Motor neuron (in vitro differentiated cells): ENCODE measurements around the gene UMODL1. TPM values are rescaled to one million over a fixed set of nuclear protein-coding genes. Genes with fewer than 3 reads are reported as not detected.

Experiments used
- ATAC-seq, 8 experiments: fragments of 200-7000 bp; cut with Tn5 transposase; replicated peaks in 6 of 8; 2 replicates each; pipeline ENCODE4 v1.8.0; 2021; ENCODE audit warnings: mild to moderate bottlenecking in 8 of 8, moderate library complexity in 8 of 8
- H3K27ac ChIP-seq, 2 donors: fragments of 250-450 bp; sonication (Bioruptor Pico); 2 replicates each; pipeline ENCODE4 v1.9.0; 2021; ENCODE audit warnings: antibody characterized with exemption in 2 of 2, mild to moderate bottlenecking in 2 of 2, moderate library complexity in 1 of 2
- H3K4me1 ChIP-seq, 2 donors: fragments of 250-450 bp; sonication (Bioruptor Pico); replicated peaks in 1 of 2; 2 replicates each; pipeline ENCODE4 v1.6.1; 2021; ENCODE audit warnings: antibody characterized with exemption in 2 of 2, mild to moderate bottlenecking in 2 of 2, moderate library complexity in 1 of 2
- H3K4me3 ChIP-seq, 5 donors: fragments of 250-450 bp; sonication (Bioruptor Pico); 2 replicates each; pipeline ENCODE4 v1.9.0; 2021; ENCODE audit warnings: antibody characterized with exemption in 5 of 5, mild to moderate bottlenecking in 5 of 5, moderate library complexity in 4 of 5
- WGBS, 10 experiments: fragments of 450-650 bp; shearing (Covaris generic); methylation state at CpG; one replicate each; pipeline ENCODE4 v1.0.0; 2022; 5-methylcytosine and 5-hydroxymethylcytosine counted together
- in situ Hi-C, 9 experiments: fragments of 400-800 bp; cut with MboI; loops; one replicate each; pipeline ENCODE4 v1.15.0; 2021; ENCODE audit warnings: low sequenced_read_pairs in 9 of 9, low pct_unique_long_range_greater_than_20kb in 2 of 9; ENCODE audit not compliant: unreplicated experiment in 9 of 9
- total RNA-seq, 8 experiments: library from RNA; unstranded; fragments of 300-600 nt; gene quantifications; 2 replicates each; pipeline versions ENCODE4 v1.2.3 to v1.2.4, GENCODE V29; 2022

The UMODL1 gene
- total RNA-seq, 8 experiments from 2014 or later, result 0.09 to 0.95 (median 0.31) TPM; not detected in 1

DNA sequence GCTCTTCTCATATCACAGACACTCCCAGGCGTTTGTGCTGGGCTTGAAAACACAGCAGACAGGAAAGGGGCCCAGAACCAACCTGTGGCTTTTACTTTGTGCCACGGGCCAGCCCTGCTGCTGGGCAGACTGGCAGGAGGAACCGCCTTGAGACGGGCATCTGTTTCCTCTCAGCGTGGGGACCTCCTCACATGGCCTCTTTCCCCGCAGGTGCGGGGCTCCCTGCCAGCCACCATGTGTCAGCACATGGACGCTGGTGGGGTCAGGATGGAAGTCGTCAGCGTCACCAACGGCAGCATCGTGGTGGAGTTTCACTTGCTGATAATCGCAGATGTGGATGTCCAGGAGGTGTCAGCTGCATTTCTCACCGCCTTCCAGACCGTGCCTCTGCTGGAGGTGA, 47.8 kb downstream of the UMODL1 start:
- 20 to 100% (median 83%) methylated on average over 1 to 5 of the region's 15 CpGs; no CpG with 5 or more reads in 6 of the 10 experiments for WGBS, 10 experiments
- no peak overlapping the region for H3K4me3 ChIP-seq
- in situ Hi-C loops, result loop anchor here in 3 of 9 experiments (10.0 to 25.0 kb wide), 5 partner anchors 107 to 507 kb away; partner anchors contain the start of gene ZBTB21 (in 1 of the 3)
- ATAC-seq, result no peak
- H3K27ac ChIP-seq, result no peak overlapping the region
- peaks cover 15 to 16% of the 10 kb centered on the region in 2 donors for H3K4me1 ChIP-seq

DNA sequence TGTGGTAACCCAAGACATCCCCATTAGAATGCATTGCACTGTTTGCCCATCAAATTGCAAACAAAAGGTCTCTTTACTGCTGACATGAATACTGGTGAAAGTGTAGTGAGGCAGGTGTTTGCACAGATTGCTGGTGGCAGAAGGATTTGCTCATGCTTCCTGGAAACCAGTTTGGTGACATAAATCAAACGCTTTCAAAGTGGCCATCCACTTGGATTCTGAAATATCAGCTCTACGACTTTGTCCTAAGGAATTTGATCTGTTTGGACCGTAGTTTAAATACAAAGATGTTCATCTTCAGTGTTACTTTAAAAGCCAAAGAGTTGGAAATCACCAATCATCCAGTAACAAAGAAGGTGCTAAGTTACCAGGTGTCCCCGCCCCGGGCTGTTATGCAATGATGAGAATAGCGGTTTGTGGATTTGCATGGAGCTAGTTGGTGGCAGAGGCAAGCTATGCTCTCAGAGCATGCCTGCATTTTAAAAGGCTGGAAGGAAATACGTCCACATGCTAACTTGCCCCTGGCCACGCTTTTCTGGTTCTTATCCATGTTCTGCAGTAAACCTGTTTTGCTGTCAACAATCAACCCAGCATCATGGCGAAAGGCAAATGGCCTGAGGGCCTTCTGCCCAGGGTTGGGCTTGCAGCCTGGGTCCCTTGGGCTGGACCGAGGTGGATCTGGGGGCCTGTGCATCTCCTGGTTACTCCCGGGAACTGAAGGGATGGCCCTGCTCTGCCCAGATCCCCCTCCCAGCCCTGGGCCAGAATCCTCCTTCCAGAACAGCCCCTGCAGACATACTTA, 49.2 kb downstream of the UMODL1 start:
- ATAC-seq, result peak; percentile 11 to 69 (median 30)
- Histone ChIP-seq H3K4me3 (no peak overlapping the region), H3K4me1 (peaks cover 15 to 16% of the 10 kb centered on the region in 2 donors), H3K27ac (no peak overlapping the region)
- in situ Hi-C loops, result loop anchor here in 2 of 9 experiments (25.0 kb wide), 4 partner anchors 108 to 508 kb away; partner anchors contain the start of gene ZBTB21 (in 1 of the 2)
- 39 to 70% (median 56%) methylated on average over 1 to 10 of the region's 11 CpGs for WGBS, 10 experiments

DNA sequence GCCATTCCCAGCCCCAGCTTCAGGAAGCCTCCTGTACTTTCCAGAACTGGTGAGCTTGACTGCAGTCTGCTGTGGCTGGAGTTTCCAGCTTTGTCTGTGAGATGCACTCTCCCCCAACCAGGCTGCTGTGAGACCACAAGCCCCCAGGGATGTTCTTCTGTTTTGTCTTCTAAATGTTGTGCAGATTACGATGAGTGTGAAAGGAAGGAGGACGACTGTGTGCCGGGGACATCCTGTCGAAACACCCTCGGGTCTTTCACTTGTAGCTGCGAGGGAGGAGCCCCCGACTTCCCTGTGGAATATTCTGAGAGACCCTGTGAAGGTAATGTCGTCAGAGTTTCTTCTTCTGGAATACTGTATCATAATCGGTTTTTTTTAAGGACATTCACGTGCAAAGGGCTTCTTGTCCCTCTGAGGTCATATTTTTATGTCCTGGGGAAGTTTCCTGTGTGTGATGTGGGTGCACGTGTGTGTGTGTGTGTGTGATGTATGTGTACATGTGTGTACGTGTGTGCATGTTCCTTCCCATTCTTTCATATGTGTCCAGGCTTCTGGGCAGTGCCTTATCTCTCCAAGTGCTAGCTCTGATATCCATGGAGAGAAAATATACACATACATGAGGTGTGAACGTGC, 49.9 kb downstream of the UMODL1 start:
- Histone ChIP-seq H3K4me3 (no peak overlapping the region), H3K27ac (no peak overlapping the region), H3K4me1 (peaks cover 15 to 19% of the 10 kb centered on the region in 2 donors)
- WGBS, 10 experiments, result 0 to 75% (median 39%) methylated on average over 1 to 5 of the region's 13 CpGs; no CpG with 5 or more reads in 2 of the 10 experiments
- in situ Hi-C loops, result loop anchor here in 2 of 9 experiments (25.0 kb wide), 4 partner anchors 109 to 509 kb away; partner anchors contain the start of gene ZBTB21 (in 1 of the 2)
- ATAC-seq, result no peak

DNA sequence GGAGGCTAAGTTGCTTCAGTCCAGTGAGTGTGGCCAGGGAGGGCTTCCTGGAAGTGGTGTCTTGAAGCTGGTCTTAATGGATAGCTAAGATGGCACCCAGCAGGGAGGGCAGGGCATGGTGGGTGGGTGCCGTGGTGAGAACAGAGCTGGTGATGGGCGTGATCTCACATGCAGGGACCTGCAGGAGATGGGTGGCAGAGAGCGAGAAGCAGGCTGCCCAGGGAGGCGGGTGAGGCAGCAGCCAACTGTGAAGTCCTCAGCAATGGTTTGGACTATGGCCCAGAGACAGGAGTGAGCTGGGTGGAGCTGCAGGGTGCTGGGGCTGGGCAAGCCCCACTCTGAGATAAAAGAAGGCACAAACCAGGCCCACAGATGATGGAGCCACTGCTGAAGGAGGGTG, 50.7 kb downstream of the UMODL1 start:
- peaks cover 15 to 19% of the 10 kb centered on the region in 2 donors for H3K4me1 ChIP-seq
- 50 to 100% methylated on average over 2 of the region's 4 CpGs; no CpG with 5 or more reads in 8 of the 10 experiments for WGBS, 10 experiments
- no peak overlapping the region for H3K27ac ChIP-seq
- no peak for ATAC-seq
- no peak overlapping the region for H3K4me3 ChIP-seq
- in situ Hi-C loops, result loop anchor here in 2 of 9 experiments (25.0 kb wide), 4 partner anchors 109 to 509 kb away; partner anchors contain the start of gene ZBTB21 (in 1 of the 2)

DNA sequence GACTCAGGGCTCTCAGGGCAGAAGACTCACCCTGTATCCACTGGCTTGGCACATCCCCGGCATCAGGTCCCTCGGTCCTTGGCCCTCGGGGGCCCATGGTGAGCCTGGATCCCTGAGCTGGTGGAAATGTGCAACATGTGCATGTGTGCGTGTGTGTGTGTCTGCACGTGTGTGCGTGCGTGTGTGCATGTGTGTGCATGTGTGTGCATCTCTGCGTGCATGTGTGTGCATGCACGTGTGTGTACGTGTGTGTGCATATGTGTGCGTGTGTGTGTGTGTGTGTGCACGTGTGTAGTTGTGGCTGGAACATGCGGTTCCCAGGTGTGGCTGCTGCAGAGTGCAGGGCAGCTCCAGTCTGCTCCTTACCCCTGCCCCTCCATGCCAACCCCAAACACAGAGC, 51.3 kb downstream of the UMODL1 start:
- Histone ChIP-seq H3K4me3 (no peak overlapping the region), H3K4me1 (peaks cover 15 to 19% of the 10 kb centered on the region in 2 donors), H3K27ac (no peak overlapping the region)
- no peak for ATAC-seq
- WGBS, 10 experiments, result 93% methylated on average over 3 of the region's 13 CpGs; no CpG with 5 or more reads in 9 of the 10 experiments
- in situ Hi-C loops, result loop anchor here in 2 of 9 experiments (25.0 kb wide), 4 partner anchors 110 to 510 kb away; partner anchors contain the start of gene ZBTB21 (in 1 of the 2)

DNA sequence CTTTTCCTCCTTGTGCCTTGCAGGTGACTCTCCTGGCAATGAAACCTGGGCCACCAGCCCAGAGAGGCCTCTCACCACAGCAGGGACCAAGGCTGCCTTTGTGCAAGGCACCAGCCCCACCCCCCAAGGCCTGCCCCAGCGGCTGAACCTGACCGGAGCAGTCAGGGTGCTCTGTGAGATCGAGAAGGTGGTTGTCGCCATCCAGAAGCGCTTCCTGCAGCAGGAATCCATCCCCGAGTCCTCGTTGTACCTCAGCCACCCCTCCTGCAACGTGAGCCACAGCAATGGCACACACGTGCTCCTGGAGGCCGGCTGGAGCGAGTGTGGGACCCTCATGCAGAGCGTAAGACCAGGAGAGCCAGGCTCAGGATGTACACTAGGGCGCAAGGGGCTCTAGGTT, 51.7 kb downstream of the UMODL1 start:
- peaks cover 15 to 19% of the 10 kb centered on the region in 2 donors for H3K4me1 ChIP-seq
- peak in 1 of 8 experiments; percentile 6 for ATAC-seq
- WGBS, 10 experiments, result 25 to 82% (median 65%) methylated on average over 1 to 5 of the region's 13 CpGs; no CpG with 5 or more reads in 6 of the 10 experiments
- in situ Hi-C loops, result loop anchor here in 2 of 9 experiments (25.0 kb wide), 4 partner anchors 111 to 511 kb away; partner anchors contain the start of gene ZBTB21 (in 1 of the 2)
- no peak overlapping the region for H3K4me3 ChIP-seq
- no peak overlapping the region for H3K27ac ChIP-seq

DNA sequence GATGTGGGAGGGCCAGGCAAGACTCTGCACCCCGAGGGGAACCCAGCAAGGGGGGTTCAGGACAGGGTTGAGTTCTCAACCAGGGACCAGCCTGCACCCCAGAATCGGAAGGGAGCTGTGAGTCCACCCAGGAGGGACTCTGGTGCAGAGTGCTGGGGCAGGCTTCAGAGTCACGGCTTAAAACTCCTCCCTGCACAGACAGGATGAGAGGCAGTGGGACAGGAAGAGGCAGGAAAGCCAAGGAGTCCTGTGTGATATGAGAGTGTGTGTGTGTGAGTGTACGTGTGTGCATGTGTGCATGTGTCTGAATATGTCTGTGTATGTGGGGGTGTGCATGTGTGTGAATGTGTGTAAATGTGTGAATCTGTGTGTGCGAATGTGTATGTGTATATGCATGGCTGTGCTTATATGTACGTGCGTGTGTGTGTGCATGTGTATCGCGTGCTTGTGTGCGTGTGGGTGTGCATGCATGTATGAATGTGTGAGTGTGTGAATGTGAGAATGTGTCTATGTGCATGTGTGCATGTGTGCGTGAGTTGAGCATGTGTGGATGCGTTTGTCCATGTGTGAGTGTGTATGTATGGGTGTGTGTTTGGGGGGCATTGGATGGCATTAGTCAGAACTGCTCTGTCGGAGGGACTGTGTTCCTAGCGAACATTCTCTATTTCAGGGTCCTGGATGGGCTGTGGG, 52.2 kb downstream of the UMODL1 start:
- in situ Hi-C loops, result loop anchor here in 2 of 9 experiments (25.0 kb wide), 4 partner anchors 111 to 511 kb away; partner anchors contain the start of gene ZBTB21 (in 1 of the 2)
- ATAC-seq, result no peak
- 60 to 95% (median 81%) methylated on average over 4 to 8 of the region's 14 CpGs; no CpG with 5 or more reads in 3 of the 10 experiments for WGBS, 10 experiments
- H3K4me1 ChIP-seq, result peaks cover 15 to 19% of the 10 kb centered on the region in 2 donors
- H3K4me3 ChIP-seq, result no peak overlapping the region
- H3K27ac ChIP-seq, result no peak overlapping the region

DNA sequence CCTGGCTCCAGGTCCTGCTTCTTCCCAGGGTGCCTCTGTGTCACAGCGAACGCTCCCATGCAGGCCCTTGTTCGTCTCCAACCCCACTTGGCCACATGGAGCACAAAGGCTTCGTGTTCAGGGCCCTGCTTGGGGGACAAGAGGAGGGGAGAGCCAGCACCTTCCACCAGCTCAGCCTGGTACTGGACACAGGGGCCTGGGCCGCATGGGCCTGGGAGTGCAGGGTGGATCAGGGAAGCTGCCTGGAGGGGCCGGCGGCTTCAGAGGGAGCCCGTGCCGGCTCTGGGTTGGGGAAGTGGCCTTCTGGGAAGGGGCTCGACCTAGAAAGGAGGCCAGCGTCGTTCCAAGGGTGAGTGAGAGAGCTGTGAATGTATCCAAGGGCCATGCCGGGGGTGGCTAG, 53.0 kb downstream of the UMODL1 start:
- ATAC-seq, result no peak
- 0 to 84% (median 80%) methylated on average over 1 to 6 of the region's 13 CpGs; no CpG with 5 or more reads in 6 of the 10 experiments for WGBS, 10 experiments
- H3K4me1 ChIP-seq, result peaks cover 15 to 19% of the 10 kb centered on the region in 2 donors
- H3K27ac ChIP-seq, result no peak overlapping the region
- H3K4me3 ChIP-seq, result no peak overlapping the region
- in situ Hi-C loops, result loop anchor here in 2 of 9 experiments (25.0 kb wide), 4 partner anchors 112 to 512 kb away; partner anchors contain the start of gene ZBTB21 (in 1 of the 2)

DNA sequence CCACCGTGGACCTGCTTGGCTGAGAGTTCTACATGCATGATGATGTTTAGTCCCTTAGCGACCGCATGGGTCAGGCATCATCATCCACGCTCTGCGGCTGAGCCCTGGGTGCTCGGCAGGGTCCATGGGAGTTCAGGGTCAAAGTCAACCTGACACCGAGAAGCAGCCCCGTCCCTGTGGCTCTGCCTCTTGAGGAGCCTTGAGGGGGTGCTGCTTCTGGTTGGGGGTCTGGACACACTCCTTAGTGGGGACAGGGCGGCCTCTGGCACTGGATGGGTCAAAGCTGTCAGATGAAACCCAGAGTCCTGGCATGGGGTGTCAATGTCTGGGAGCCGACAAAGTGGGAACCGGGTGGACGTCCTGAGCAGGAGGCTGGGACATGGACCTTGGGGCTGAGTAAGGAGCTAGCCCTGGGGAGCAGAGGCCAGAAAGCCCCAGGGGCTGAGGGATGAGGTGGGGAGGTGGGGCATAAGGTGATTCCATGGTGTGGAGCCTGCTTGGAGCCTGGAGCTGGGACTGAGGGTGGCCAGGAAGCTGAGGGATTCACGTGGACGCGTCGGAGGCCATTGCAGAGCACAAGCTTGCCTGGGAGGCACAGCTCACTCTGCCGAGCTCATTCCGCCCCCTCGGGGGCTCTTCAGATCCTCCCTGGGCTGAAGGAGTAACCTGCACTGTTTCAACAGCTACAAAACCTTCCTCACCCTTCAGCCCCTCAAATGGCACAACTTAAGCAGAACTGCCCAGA, 53.9 kb downstream of the UMODL1 start:
- in situ Hi-C loops, result loop anchor here in 2 of 9 experiments (25.0 kb wide), 4 partner anchors 113 to 513 kb away; partner anchors contain the start of gene ZBTB21 (in 1 of the 2)
- no peak overlapping the region for H3K4me3 ChIP-seq
- WGBS, 10 experiments, result 60 to 83% (median 68%) methylated on average over 1 to 10 of the region's 19 CpGs; no CpG with 5 or more reads in 5 of the 10 experiments
- no peak overlapping the region for H3K27ac ChIP-seq
- peaks cover 12 to 15% of the 10 kb centered on the region in 2 donors for H3K4me1 ChIP-seq
- peak in 1 of 8 experiments; percentile 1 for ATAC-seq

DNA sequence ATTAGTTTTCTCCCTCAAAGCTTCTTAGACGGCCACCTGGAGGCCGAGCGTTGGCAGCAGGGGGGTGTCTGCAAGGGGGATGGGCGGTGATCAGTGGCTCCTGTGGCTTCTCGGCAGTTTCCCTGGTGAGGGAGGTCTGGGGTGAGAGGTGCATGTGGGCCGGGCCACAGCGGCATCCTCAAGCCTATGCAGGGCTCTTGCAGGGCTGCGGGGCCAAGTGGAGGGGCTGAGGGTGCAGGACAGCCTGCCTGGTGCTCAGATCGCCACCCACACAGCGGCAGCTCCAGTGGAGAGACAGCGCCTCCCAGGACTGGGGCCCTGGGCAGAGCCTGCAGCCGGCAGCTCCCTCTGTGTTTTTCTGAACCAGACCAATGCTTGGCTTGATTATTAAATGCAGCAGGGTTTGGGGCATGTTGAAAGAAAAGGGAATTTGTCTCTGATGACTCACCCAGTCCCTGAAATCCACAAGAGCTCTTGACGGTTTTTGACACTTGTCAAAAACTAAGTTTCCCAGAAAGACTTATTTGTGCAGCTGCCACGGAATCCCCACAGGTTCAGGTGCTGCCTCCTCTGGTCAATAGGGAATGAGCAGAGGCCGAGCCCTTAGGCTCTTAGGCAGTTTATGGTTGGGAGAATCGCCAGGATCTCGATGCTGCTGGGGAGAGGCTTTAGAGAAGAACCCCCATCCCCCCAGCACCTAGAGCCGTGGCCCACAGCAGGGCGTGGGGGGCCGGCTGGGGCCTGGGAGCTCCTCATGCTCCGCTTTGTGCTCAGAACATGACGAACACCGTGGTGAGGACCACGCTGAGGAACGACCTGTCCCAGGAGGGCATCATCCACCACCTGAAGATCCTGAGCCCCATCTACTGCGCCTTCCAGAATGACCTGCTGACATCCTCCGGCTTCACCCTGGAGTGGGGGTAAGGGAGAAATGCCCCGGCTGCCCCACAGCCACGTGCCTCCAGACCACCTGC, 54.7 kb downstream of the UMODL1 start:
- H3K27ac ChIP-seq, result no peak overlapping the region
- no peak overlapping the region for H3K4me3 ChIP-seq
- in situ Hi-C loops, result no loop called here
- peak; percentile 57 to 83 (median 64) for ATAC-seq
- peaks cover 3 to 7% of the 10 kb centered on the region in 2 donors for H3K4me1 ChIP-seq
- WGBS, 10 experiments, result 0 to 93% (median 64%) methylated on average over 1 to 7 of the region's 29 CpGs; no CpG with 5 or more reads in 2 of the 10 experiments
